SK-MEL-5 (cell line): Measurements from ENCODE around the gene DSP. TPM values are rescaled to one million over a fixed set of nuclear protein-coding genes. Genes with fewer than 3 reads are reported as not detected.

Experiments used
- DNase-seq: peaks from one replicate; pipeline ENCODE4 v3.0.0-alpha.2; 2016; ENCODE audit warnings: low read depth, low spot score
- in situ Hi-C: cut with HindIII; loops from 2 replicates; pipeline ENCODE4 v1.10.0; 2016; ENCODE audit warnings: low sequenced_read_pairs, high pct_unique_total_duplicates, low pct_unique_long_range_greater_than_20kb
- polyA plus RNA-seq, 2 experiments: library from polyadenylated mRNA; depleted of rRNA; stranded (reverse); fragments of >200 nt; gene quantifications; 2 replicates each; pipeline ENCODE4 v1.2.3, GENCODE V29; 2015
- total RNA-seq: library from RNA; depleted of rRNA; stranded (reverse); fragments of >200 nt; shearing (Covaris generic); gene quantifications from 2 replicates; pipeline ENCODE4 v1.2.3, GENCODE V29; 2014; rRNA removed

DSP gene
- 2.0 and 2.2 TPM in 2 replicates for total RNA-seq
- polyA plus RNA-seq (2015; cell fraction: cytosol; rRNA removed): 1.4 and 2.0 TPM in 2 replicates
- 0.70 and 0.95 TPM in 2 replicates for polyA plus RNA-seq (2015; cell fraction: nucleus; rRNA removed)

GRCh38 chr6:7541175-7542064 lies at the start of gene DSP:
DSP (plus strand) TSS chr6:7541671; CDS start chr6:7541916, 245 bp downstream.
- in situ Hi-C loops: no loop called here
- DNase-seq: no peak

- no peak for DNase-seq
- in situ Hi-C loops: no loop called here
Measured at GRCh38 chr6:7493866-7494265, 47.6 kb upstream of the DSP start.

- in situ Hi-C loops: no loop called here
- DNase-seq: no peak
Measured at GRCh38 chr6:7494638-7495037, 46.8 kb upstream of the DSP start.

- in situ Hi-C loops: no loop called here
- no peak for DNase-seq
Measured at GRCh38 chr6:7496266-7496875, 45.1 kb upstream of the DSP start.

DNA sequence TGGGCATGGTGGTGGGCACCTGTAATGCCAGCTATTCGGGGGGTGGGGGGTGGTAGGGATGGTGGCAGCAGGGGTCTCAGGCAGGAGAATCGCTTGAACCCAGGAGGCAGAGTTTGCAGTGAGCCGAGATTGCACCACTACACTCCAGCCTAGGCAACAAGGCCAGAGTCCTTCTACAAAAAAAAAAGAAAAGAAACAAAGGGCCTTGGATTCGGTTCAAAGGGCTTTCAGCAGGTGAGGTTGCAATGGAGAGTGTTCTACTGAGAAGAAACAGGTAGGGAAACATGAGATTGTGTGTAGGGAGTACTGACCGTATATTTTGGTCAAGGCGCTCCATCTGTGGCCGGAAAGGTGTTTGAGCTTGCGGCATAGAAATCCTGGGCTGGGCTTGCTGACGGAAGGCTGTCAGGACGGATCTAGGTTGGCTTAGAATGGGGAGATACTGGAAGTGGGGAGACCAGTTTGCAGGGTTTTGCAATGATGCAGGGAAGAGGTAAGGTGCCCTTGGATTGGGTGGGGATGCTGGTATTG lies 40.7 kb upstream of the DSP start:
- no peak for DNase-seq
- in situ Hi-C loops: no loop called here

DNA sequence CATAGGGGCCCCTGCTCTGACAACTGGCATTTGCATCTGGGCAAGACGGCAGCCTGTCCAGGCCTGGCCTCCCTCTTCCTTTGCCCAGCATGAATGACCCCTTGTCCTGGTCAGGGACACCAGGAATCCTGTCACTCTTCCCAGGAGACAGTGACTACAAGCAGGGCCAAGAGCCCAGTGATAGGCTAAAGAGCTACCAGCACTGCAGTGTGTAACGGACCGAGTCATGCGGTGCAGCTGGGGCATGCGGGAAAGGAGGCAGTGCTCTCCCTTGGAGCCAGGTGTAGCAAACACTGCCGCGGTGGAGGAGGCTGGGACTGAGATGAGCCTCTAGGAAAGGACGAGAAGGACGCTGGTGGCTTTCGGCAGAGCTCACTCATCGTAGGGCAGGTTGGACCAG lies 38.7 kb upstream of the DSP start:
- in situ Hi-C loops: no loop called here
- DNase-seq: no peak

DNA sequence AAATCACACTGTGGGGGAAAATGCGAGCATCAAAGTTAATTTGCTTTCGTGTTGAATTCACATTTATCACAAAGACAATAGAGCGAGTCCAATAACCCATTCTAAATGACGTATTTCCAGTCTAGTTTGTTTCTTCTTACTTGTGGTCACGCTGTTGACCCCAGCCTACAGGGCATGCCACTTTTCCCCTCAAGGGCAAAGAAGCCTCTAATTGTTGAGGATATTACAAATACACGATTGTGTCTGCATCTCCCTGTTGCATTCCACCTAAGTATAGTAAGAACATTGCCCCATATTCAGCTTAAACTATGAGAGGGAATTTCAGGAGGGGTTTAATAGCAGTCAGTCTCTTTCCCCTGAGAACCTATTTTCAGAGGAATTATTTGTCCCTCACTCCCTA lies 37.4 kb upstream of the DSP start:
- in situ Hi-C loops: no loop called here

GRCh38 chr6:7505189-7505699 lies 36.2 kb upstream of the DSP start:
- peak; percentile 84 for DNase-seq
- in situ Hi-C loops: no loop called here

More for the DNA sequence above, 37.4 kb upstream of the DSP start:
- DNase-seq: peak; percentile 97

GRCh38 chr6:7507600-7507999 lies 33.9 kb upstream of the DSP start:
- no peak for DNase-seq

DNA sequence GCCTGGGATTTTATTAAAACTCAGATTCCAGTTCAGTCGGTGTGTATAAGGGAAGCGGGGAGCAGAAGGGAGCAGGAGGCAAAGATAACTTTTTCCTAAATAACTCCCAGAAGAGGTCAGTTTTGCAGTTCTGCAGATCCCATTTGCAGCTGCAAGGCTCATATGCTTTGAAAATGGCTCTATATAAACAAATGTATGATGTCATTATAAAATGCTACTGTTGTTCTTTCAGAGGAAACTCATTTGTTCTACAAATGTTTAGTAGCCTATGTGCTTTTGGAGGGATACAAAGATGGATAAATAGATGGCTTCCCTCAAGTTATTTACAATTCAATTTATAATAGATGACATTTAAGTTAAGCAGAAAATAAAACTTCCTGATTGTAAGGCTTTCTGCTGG lies 29.2 kb upstream of the DSP start:
- no peak for DNase-seq
- in situ Hi-C loops: no loop called here

More at GRCh38 chr6:7507600-7507999, 33.9 kb upstream of the DSP start:
- in situ Hi-C loops: no loop called here

GRCh38 chr6:7513529-7513928 lies 27.9 kb upstream of the DSP start:
- no peak for DNase-seq
- in situ Hi-C loops: no loop called here

DNA sequence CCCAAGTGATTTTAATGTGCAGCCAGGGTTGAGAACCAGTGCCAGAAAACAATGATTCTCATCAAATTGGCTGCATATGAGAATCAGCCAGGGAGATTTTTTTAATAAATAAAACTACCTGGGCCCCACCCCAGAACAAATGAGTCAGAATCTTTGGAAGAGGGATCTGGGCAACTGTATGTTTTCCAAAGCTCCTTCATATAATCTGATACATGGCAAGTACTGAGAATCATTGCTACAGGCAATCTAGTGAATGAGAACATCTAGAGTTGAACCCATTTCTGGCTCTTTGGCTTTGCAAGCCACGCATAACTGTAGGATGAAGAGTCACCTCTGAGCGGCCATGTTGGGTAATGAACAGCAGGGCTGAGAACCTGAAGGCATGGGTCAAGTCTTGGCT lies 26.1 kb upstream of the DSP start:
- no peak for DNase-seq
- in situ Hi-C loops: no loop called here

GRCh38 chr6:7518877-7519276 lies 22.6 kb upstream of the DSP start:
- in situ Hi-C loops: no loop called here
- DNase-seq: no peak

GRCh38 chr6:7522873-7523272 lies 18.6 kb upstream of the DSP start:
- no peak for DNase-seq
- in situ Hi-C loops: no loop called here

DNA sequence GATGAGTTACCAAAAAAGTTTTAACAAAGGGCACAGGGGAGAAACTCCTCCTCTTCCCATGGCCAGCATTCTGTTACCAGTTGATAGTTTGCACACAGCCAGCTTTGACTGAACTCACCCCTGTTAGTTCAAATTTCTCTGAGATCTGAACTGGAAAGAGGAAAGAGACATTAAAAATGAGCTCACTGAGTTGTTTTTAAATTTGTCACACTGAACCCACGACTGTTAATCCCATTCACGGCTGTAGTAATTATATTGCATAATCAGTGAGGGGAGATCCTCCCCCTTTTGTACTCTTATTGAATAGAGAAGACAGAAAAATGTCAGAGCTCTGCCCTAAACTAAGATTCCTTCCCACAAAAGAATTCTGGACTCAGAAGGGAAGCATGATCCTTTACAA lies 17.5 kb upstream of the DSP start:
- in situ Hi-C loops: no loop called here
- DNase-seq: no peak

GRCh38 chr6:7526755-7527154 lies 14.7 kb upstream of the DSP start:
- in situ Hi-C loops: no loop called here
- DNase-seq: no peak

DNA sequence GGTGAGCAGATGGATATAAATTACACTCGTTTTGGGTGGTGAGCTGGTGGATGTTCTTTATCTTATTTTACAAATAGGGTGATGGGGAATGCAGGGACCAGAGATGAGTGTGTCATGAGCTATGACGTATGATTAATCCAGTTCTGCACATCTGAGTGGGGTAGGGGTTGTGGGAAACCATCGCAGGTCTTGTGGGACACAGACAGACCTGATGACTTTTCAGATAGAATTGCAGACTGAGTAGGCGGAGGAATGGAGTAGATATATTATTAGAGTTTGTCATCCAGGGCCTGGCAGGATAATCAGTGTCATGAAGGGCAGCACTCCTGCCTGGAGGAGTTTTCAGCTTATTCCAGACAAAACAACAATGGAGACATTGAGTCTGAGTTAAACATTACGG lies 12.9 kb upstream of the DSP start:
- DNase-seq: peak; percentile 48
- in situ Hi-C loops: no loop called here

- no peak for DNase-seq
- in situ Hi-C loops: no loop called here
Measured at GRCh38 chr6:7529141-7529540, 12.3 kb upstream of the DSP start.
